ENCODE data around the gene TMEM106C.

The TMEM106C gene

DNA sequence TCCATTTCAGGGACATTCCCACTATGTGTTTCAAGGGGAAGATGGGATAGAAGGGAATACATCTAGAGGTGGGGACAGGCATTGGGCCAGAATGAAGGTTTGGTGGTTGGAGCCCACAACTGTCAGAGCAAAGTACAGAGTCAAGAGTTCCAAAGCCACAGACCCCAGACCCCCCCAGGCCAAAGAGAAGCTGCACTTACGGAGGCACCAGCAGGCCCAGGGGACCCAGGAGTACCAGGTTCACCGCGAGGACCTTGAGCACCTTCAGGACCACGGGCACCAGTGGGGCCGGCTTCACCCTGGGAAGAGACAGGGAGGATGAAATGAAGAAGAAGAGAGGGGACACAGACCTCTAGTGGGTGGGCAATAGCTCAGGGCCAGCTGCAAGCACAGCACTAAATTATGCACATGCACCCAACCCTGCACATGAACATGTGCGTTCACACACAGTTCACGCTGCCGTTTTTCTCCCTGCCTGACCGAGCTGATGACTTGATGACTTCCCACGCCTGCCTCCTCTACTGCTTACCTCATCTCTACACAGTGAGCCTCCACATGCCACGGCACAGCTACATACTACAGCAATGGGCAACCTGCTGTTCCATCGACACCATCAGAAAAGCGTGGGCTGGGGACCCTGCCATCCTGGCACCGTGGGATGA lies 24.1 kb downstream of the TMEM106C start:
- no peak for TF ChIP-seq CTCF (IDR thresholded peaks at IDR 0.05; ENCODE audit: insufficient read depth, low read depth, low read length, missing control alignments)

DNA sequence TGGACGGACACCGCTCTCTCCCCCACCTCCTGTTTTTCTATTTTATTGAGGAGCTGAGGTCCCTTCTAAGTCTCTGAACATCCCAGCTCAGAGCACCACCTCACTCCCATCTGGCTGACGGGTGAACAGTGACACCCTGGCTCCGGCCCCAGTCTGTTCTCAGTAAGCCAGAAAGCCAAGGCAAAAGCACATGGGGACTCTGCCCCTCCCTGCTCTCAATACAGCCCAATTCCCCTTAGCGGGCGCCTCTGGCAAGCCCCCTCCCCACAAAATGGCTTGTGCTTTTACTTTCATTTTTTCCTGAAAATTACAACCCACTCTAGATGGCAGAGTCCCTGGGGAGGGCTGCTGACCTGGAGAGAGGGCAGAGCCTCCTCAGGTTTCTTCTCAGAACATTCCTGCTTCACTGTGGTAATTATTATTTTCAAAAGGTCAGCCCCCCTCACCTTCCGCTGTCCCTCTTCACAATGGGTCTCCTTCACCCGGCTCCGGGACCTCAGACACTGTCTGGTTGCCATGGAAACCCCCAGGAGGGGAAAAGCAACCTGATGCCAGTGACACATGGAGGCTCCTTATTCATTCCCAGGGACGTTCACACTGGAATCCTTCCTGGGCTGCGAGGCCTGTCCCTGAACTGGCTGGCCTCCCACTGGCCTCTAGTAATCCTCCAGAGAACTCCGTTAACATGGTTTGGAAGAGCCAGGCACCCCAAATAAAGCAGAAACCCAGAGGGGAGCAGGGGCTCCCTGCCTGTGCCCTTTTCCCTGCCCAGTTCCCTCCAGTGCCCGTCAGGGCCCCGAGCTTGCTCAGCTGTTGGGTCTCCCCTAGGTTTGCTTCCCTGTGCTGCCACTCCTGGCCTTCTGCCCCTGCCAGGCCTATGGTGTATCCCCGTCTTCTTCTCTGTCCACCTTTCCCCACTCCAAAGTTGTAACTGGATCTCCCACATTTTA lies 25.0 kb downstream of the TMEM106C start:
- H3K4me3 ChIP-seq (ENCODE audit: low read depth, low read length): no peak overlapping the region
- no peak for TF ChIP-seq CTCF (IDR thresholded peaks at IDR 0.05; ENCODE audit: insufficient read depth, low read depth, low read length, missing control alignments)
- DNase-seq (ENCODE audit: low read depth): no peak

More for the DNA sequence above, 24.1 kb downstream of the TMEM106C start:
- H3K4me3 ChIP-seq (ENCODE audit: low read depth, low read length): no peak overlapping the region
- DNase-seq (ENCODE audit: low read depth): no peak

DNA sequence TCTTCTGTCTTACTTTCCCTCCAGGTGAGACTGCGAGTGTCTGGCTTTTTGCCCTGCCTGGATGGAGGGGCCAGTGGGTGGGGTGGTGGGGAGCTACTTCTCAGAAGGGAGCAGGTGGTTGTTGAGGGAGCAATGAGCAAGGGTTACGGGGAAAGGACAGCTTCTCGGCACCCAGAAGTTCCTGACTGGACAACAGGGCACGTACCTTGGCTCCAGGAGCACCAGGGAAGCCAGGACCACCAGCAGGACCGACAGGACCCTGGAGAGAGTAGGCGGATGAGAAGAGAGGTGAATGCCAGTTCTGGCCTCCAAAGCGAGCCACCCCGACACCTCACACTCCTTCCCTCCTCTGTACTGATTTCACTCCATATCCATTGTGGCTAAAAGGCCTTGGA lies 25.6 kb downstream of the TMEM106C start:
- no peak for DNase-seq (ENCODE audit: low read depth)
- H3K4me3 ChIP-seq (ENCODE audit: low read depth, low read length): no peak overlapping the region
- no peak for TF ChIP-seq CTCF (IDR thresholded peaks at IDR 0.05; ENCODE audit: insufficient read depth, low read depth, low read length, missing control alignments)

DNA sequence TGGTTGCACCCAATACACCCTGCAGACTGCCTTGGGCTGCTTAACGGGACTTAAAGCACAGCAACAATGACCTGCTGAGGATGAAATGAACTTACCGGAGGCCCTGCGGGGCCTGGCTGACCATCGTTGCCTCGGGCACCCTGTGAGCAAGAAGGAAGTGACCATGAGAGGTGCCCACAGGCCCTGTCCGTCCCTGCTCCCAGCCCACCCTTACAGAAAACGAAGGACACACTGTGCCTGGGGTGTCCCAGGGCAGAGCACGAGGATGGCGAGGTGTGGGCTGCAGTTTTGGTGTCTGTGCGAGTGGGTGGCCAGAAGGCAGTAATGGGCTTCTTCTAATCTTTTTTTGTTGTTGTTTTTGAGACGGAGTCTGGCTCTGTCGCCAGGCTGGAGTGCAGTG lies 26.3 kb downstream of the TMEM106C start:
- no peak for DNase-seq (ENCODE audit: low read depth)
- no peak overlapping the region for H3K4me3 ChIP-seq (ENCODE audit: low read depth, low read length)
- TF ChIP-seq CTCF (IDR thresholded peaks at IDR 0.05; ENCODE audit: insufficient read depth, low read depth, low read length, missing control alignments): no peak

DNA sequence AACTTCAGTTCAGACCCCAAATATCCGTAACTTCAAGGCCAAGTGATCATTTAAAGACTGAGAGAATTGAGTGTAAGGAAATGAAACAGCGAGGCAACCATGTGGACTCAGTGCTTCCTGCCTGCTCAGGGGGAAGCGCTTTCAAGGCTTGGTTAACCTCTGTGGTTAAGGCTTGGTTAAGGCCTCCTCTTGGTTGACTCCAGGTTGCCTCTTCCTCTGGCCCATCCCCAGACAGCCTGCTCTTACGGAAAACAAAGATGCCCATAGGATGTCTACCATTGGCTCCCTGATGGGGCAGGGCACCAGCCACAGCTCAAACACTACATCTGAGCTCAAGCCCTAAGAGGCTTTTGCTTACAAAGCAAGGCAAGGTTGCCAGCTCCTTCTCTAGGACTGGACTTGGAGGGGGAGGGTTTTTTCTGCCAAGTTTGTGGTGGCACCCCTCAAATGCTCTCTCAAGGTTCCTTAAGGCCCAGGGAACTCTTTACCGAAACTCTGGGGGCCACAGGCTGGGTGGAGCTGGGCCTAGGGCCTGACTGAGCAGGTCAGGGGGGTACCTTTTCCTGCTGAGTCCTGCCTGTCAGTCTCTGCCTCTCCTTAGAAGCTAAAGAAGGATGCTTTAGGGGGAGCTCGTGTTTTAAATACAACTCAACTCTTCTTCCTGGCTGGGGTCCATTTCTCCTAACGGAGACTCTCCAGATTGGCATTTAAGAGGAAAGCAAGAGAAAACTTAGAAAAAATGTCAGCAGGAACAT lies 27.1 kb downstream of the TMEM106C start:
- TF ChIP-seq CTCF (IDR thresholded peaks at IDR 0.05; ENCODE audit: insufficient read depth, low read depth, low read length, missing control alignments): no peak
- DNase-seq (ENCODE audit: low read depth): peak; percentile 82
- no peak overlapping the region for H3K4me3 ChIP-seq (ENCODE audit: low read depth, low read length)

GRCh38 chr12:47991106-47992061 lies 28.0 kb downstream of the TMEM106C start:
- TF ChIP-seq CTCF (IDR thresholded peaks at IDR 0.05; ENCODE audit: insufficient read depth, low read depth, low read length, missing control alignments): no peak
- no peak for DNase-seq (ENCODE audit: low read depth)
- no peak overlapping the region for H3K4me3 ChIP-seq (ENCODE audit: low read depth, low read length)

All from GM12865 (cell line).